GM12891 (cell line): ENCODE data around the gene SH2D3A.

Experiments used
- DNase-seq: peaks from one replicate; pipeline ENCODE4 v3.0.0; 2011; ENCODE audit warnings: low spot score; ENCODE audit not compliant: insufficient read length
- FAIRE-seq: peaks from 2 replicates; lab custom pipeline; 2011; peaks lifted over from hg19 to GRCh38; lab: Jason Lieb, UNC
- PAX5 ChIP-seq: IDR thresholded peaks from 2 replicates; pipeline ENCODE4 v1.6.1; 2011; ENCODE audit warnings: low read length, moderate library complexity, mild to moderate bottlenecking; ENCODE audit not compliant: insufficient read depth, severe bottlenecking
- POLR2A ChIP-seq: IDR thresholded peaks from 2 replicates; pipeline ENCODE4 v1.6.1; 2011; ENCODE audit warnings: low read depth, low read length, control low read depth
- POLR2AphosphoS5 ChIP-seq: IDR thresholded peaks from 2 replicates; pipeline ENCODE4 v1.6.1; 2011; ENCODE audit warnings: low read depth, low read length, control low read depth
- POU2F2 ChIP-seq: IDR thresholded peaks from 2 replicates; pipeline ENCODE4 v1.6.1; 2011; ENCODE audit warnings: low read depth, mild to moderate bottlenecking, control low read depth, low read length, moderate library complexity
- SPI1 ChIP-seq: IDR thresholded peaks from 2 replicates; pipeline ENCODE4 v1.6.1; 2011; ENCODE audit warnings: low read depth, low read length, control low read depth
- TAF1 ChIP-seq: IDR thresholded peaks from 2 replicates; pipeline ENCODE4 v1.6.1; 2011; ENCODE audit warnings: low read depth, low read length, control low read depth

Gene SH2D3A

DNA sequence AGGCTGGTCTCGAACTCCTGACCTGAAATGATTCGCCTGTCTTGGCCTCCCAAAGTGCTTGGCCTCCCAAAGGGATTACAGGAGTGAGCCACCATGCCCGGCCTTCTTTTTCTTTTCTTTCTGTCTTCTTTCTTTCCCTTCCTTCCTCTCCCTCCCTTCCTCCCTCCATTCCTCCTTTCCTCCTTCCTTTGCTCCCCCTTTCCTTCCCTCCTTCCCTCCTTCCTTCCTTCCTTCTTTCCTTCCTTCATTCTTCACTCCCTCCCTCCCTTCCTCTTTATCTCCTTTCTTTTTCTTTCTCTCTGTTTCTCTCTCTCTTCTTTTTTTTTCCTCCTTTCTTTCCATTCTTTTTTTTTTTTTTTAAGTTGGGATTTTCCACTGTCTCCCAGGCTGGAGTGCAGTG, 58.9 kb downstream of the SH2D3A start:
- TF ChIP-seq POLR2AphosphoS5, result no peak
- TF ChIP-seq POU2F2, result no peak
- TF ChIP-seq SPI1, result no peak
- TF ChIP-seq PAX5, result no peak
- TF ChIP-seq POLR2A, result no peak
- TF ChIP-seq TAF1, result no peak
- DNase-seq, result no peak
- FAIRE-seq, result no peak

DNA sequence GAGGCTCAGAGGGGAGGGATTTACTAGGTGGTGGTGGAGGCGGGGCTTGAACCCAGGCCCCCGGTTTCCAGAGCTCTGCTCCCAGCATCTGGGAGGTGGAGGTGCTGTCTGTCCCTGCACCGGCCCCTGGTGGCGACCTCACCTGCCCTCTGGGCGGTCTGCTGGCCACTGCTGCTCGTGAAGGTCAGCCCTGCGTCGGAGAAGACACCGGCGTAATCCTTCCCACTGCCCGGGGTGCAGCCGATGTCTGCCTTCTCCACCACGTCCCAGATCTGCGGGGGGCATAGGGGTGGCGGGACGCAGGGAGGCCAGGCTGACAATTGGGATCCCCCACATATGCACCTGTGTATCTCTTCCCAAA, 59.6 kb downstream of the SH2D3A start:
- DNase-seq (no peak), FAIRE-seq (no peak)
- TF ChIP-seq POLR2A (no peak), POU2F2 (no peak)

DNA sequence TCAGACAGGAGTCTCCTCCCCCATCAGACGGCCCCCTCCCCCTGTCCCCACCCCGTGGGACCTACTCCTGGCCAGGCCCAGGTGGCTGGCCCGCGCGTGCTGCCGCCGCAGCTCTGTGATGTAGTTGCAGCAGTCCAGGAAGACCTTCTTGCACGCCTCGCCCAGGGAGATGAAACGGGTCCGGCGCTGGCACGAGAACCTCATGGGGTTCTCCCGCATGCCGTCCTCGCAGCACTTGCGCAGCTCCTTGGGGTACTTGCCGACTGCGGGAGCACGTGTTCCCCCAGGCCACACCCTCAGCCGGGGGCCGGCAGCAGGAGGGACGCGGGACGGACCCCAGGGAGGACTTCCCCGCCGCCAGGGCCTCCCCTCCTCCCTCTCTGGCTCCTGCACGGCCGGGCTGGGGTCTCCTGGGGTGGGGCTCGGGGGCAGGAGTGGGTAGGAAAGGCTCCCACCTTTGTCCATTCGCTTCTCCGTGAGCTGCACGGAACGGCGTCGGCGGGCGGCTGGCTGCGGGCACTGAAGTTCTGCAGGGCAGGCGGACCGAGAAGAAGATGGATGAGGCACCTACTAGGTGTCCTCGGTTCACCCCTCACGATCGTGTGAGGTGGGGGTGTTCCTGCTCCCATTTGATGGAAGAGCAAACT, 60.1 kb downstream of the SH2D3A start:
- no peak for FAIRE-seq
- no peak for TF ChIP-seq SPI1
- TF ChIP-seq POLR2AphosphoS5, result no peak
- no peak for TF ChIP-seq POU2F2
- no peak for TF ChIP-seq POLR2A
- TF ChIP-seq TAF1, result no peak
- TF ChIP-seq PAX5, result no peak
- no peak for DNase-seq

DNA sequence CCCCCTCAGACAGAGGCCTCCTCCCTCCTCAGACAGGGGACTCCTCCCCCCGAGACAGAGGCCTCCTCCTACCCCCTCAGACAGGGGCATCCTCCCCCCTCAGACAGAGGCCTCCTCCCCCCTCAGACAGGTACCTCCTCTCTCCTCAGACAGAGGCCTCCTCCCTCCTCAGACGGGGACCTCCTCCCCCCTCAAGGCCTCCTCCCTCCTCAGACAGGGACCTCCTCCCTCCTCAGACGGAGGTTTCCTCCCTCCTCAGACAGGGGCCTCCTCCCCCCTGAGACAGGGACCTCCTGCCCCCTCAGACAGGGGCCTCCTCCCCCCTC, 60.6 kb downstream of the SH2D3A start:
- TF ChIP-seq TAF1 (no peak), POLR2AphosphoS5 (no peak), POU2F2 (no peak)
- DNase-seq (no peak), FAIRE-seq (no peak)

DNA sequence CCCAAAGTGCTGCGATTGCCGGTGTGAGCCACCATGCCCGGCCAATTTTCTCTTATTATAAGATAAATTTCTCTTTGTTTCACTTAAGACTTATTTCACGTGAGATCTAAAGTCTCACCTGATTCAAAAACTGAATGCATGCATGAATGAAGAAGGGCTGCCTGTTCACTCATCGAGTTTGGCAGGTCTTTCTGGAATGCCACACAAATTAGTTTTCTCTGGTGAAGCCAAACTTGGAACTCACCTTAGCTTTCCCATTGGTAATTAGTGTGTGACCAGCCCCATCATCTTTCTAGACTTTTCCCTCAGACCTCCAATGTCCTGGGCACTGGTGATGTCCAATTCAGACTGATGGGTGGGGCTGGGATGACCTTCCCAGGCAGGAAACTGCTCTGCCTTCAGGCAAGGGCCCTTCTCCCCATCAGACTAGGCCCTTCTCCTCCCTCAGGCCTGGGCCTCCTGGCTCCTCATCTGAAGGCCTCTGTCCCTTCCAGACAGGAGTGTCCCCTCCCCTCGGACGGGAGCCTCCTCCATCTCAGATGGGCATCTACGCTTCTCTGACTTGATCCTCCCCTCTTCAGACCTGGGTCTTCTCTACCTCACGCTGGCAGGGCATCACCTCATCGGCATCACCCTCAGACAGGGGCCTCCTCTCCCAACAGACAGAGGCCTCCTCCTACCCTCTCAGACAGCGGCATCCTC, 61.2 kb downstream of the SH2D3A start:
- FAIRE-seq (no peak), DNase-seq (no peak)
- TF ChIP-seq SPI1 (no peak), POLR2A (no peak), POLR2AphosphoS5 (no peak), POU2F2 (no peak), TAF1 (no peak), PAX5 (no peak)
